Measurements from ENCODE around the gene TNIK.

DNA sequence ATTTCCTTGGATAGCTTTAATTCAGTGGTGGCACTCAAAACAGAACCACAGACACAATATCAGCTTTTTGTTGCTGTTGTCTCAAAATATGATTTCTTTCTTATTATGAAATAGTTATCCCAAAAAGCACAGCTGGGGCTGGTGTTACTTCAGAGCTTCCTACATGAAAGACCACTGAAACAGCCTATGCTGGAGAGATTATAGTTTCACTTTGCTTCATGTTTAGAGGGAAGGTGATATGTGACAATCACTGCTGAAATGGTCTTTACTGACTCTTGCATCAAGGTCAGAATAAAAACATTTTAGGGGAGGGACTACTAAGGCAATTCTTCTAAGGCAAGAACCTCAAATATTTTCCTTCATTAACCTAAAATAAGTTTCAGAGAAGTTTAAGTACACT, 190.7 kb downstream of the TNIK start:
- no peak for TF ChIP-seq EP300 (IDR thresholded peaks at IDR 0.05)
- TF ChIP-seq CTCF (IDR thresholded peaks at IDR 0.05): no peak

Measured in upper lobe of left lung (tissue), 4 donors.